Measurements from ENCODE around the gene SELENOH.

- TF ChIP-seq CTCF (IDR thresholded peaks at IDR 0.05), result no peak
- no peak for TF ChIP-seq POLR2A (IDR thresholded peaks at IDR 0.05)
These were observed 31.8 kb downstream of the SELENOH start for GRCh38 chr11:57773026-57773598.

All from lower leg skin (tissue), 3 donors.